ENCODE measurements around the gene BMP7.

BMP7 gene

GRCh38 chr20:57236813-57237584 lies 29.4 kb downstream of the BMP7 start:
- in situ Hi-C loops (cut with HindIII; ENCODE audit: low sequenced_read_pairs) = no loop called here

- in situ Hi-C loops (cut with HindIII; ENCODE audit: low sequenced_read_pairs) = no loop called here
Measured at GRCh38 chr20:57234556-57235251, 31.7 kb downstream of the BMP7 start.

GRCh38 chr20:57231951-57232428 lies 34.5 kb downstream of the BMP7 start:
- in situ Hi-C loops (cut with HindIII; ENCODE audit: low sequenced_read_pairs) = no loop called here

GRCh38 chr20:57231161-57231560 lies 35.3 kb downstream of the BMP7 start:
- in situ Hi-C loops (cut with HindIII; ENCODE audit: low sequenced_read_pairs) = no loop called here

- in situ Hi-C loops (cut with HindIII; ENCODE audit: low sequenced_read_pairs) = no loop called here
Measured at GRCh38 chr20:57230247-57230646, 36.2 kb downstream of the BMP7 start.

- in situ Hi-C loops (cut with HindIII; ENCODE audit: low sequenced_read_pairs) = no loop called here
Measured at GRCh38 chr20:57229490-57229889, 37.0 kb downstream of the BMP7 start.

- in situ Hi-C loops (cut with HindIII; ENCODE audit: low sequenced_read_pairs) = no loop called here
Measured at GRCh38 chr20:57225830-57226229, 40.6 kb downstream of the BMP7 start.

GRCh38 chr20:57225197-57225733 lies 41.2 kb downstream of the BMP7 start:
- in situ Hi-C loops (cut with HindIII; ENCODE audit: low sequenced_read_pairs) = no loop called here

- in situ Hi-C loops (cut with HindIII; ENCODE audit: low sequenced_read_pairs) = no loop called here
Measured at GRCh38 chr20:57224641-57225138, 41.8 kb downstream of the BMP7 start.

GRCh38 chr20:57223648-57224489 lies 42.6 kb downstream of the BMP7 start:
- in situ Hi-C loops (cut with HindIII; ENCODE audit: low sequenced_read_pairs) = no loop called here

- in situ Hi-C loops (cut with HindIII; ENCODE audit: low sequenced_read_pairs) = no loop called here
Measured at GRCh38 chr20:57222631-57222950, 43.9 kb downstream of the BMP7 start.

GRCh38 chr20:57221916-57222630 lies 44.4 kb downstream of the BMP7 start:
- in situ Hi-C loops (cut with HindIII; ENCODE audit: low sequenced_read_pairs) = no loop called here

GRCh38 chr20:57220337-57221145 lies 45.9 kb downstream of the BMP7 start:
- in situ Hi-C loops (cut with HindIII; ENCODE audit: low sequenced_read_pairs) = no loop called here

GRCh38 chr20:57219071-57219677 lies 47.3 kb downstream of the BMP7 start:
- in situ Hi-C loops (cut with HindIII; ENCODE audit: low sequenced_read_pairs) = no loop called here

- in situ Hi-C loops (cut with HindIII; ENCODE audit: low sequenced_read_pairs) = no loop called here
Measured at GRCh38 chr20:57218489-57218888, 48.0 kb downstream of the BMP7 start.

GRCh38 chr20:57217802-57218201 lies 48.6 kb downstream of the BMP7 start:
- in situ Hi-C loops (cut with HindIII; ENCODE audit: low sequenced_read_pairs) = no loop called here

GRCh38 chr20:57216669-57217068 lies 49.8 kb downstream of the BMP7 start:
- in situ Hi-C loops (cut with HindIII; ENCODE audit: low sequenced_read_pairs) = no loop called here

- in situ Hi-C loops (cut with HindIII; ENCODE audit: low sequenced_read_pairs) = no loop called here
Measured at GRCh38 chr20:57215826-57216471, 50.5 kb downstream of the BMP7 start.

- in situ Hi-C loops (cut with HindIII; ENCODE audit: low sequenced_read_pairs) = no loop called here
Measured at GRCh38 chr20:57215426-57215825, 51.0 kb downstream of the BMP7 start.

Measured in endothelial cell of hepatic sinusoid (primary cell).